Epithelial cell of alveolus of lung (primary cell): ENCODE measurements around the gene HTR1E. TPM values are rescaled to one million over a fixed set of nuclear protein-coding genes. Genes with fewer than 3 reads are reported as not detected.

Source experiments
- total RNA-seq: library from RNA; depleted of rRNA; stranded (reverse); fragments of >200 nt; gene quantifications from 2 replicates; pipeline ENCODE4 v1.2.1, GENCODE V29; 2015

The HTR1E gene, protein sequence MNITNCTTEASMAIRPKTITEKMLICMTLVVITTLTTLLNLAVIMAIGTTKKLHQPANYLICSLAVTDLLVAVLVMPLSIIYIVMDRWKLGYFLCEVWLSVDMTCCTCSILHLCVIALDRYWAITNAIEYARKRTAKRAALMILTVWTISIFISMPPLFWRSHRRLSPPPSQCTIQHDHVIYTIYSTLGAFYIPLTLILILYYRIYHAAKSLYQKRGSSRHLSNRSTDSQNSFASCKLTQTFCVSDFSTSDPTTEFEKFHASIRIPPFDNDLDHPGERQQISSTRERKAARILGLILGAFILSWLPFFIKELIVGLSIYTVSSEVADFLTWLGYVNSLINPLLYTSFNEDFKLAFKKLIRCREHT
- not detected in 2 replicates for total RNA-seq

DNA sequence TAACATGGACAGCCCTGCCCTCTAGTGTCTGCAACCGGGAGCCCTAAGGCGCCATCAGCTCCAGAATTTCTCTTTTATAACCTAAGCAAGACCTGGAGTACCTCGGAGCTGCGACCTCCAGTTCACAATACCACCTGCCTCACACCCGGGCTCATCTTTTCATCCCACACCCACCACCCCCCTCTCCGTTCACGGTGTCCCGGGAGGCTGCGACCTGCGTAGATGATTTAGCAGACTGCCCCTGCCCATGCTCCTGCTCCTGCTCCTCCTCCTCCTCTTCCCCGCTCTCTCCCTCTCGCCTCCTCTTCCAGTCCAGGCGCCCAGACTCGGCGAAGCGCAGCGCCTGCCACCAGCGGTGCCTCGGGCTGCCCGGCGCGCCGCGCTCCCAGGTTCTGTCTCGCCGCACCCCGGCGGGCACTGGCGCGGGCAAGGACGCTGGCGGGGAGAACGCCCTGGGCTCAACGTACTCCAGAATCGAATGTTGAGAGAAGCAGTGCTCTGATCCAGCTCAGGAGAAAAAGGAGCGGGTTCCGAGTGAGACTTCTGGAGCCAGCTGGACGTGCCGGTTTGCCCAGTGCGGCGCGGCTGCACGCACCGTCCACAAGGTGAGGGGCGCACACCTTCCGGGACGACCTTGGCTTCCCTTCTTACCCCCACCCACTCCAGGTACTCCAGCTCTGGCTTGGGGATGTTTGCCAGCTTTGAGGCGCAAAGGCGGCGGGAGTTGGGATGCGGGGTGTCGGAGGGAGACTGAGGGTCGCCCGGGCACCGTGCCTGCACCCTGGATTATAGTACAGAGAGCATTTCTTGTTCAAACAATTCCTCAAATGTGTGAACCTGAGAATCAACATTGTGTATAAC, at the start of gene HTR1E:
TSS of gene HTR1E (plus strand) at position 310 of the 861 bp plus-strand sequence. CDS start 77,807 bp downstream, outside the sequence.

Other genes starting within 250 kb of the HTR1E start
- gene CGA, start 157.6 kb downstream of the HTR1E start, total RNA-seq: not detected in 2 replicates
- 15.6 and 31.2 TPM in 2 replicates for gene ZNF292, start 218.0 kb downstream of the HTR1E start, total RNA-seq